Measurements from ENCODE around the gene TXNDC12.
A peak's percentile ranks its signal among the peaks of the same experiment; 100 is the strongest.
"Not testable (repeated sequence)": the region's sequence is repeated elsewhere in the genome, so short reads cannot be mapped to it uniquely, and the experiment has no call there.

The TXNDC12 gene

DNA sequence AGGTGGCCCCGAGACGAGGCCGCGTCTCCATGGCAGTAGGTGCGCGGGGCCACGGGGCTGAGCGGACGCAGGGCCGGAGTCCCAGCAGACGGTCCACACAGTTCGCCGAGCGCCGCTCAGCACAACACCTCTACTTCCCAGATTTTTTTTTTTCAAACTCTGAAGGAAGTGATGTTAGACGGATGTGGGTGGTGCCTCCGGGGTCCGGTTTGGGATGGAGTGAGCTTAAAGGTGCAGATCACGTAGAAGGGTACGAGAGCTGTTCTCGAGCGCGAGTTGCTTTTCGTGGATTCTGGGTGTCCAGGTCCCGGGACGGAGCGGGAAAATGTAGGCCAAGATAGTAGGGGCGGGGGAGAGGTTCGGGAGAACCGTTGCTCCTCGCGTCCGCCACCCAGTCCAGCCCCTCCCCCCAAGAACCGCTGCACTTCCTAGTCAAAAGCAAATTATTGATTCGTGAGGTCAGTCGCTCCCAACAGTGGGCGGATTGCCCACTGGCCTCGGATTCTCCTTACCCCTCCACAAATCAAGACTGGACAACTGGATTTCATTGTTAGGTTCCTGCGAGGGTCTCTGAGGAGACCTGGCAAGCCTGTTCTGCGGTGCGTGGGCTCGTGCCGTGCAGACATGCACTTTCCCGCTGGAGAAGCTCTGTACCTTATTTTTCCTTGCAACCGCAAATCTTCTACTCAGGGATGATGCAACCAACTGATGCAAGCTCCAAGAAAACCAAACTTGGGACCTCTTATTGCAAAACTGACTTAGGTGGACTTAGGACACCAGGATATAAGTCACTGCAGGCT is at the start of gene TXNDC12:
Gene TXNDC12, minus strand, starts transcription at position 126 of the 800 bp plus-strand sequence. Its CDS starts 95 bp downstream, at position 31.
- DNase-seq (ENCODE audit: low read depth) = peak; percentile 93

DNA sequence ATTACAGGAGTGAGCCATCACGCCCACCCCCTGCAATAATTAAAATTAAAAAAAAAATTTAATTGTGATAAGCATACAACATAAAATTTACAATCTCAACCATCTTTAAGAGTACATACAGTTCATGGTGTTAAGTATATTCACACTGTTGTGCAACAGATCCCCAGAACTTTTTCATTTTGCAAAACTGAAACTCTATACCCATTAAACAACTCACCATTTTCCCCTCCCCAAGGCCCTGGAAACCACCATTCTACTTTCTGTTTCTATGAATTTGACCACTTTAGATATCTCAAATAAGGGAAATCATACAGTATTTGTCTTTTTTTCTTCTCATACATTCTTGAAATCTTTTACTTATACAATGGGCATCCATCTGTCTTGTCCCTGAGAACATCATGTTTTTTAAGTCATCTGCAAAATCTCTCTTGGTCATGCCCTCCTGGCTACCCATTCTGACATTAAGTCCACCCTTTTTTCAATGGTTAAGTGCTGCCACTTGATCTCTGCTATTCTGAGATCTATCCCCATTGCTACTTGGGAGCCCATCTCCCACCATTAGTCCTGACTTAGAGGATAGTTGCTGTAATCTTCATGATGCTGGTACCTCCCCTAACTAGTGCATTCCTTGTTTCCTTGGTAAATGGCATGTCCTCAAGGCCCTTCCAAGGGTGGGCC is 47.5 kb upstream of the TXNDC12 start:
- DNase-seq (ENCODE audit: low read depth) = peak; percentile 49

DNA sequence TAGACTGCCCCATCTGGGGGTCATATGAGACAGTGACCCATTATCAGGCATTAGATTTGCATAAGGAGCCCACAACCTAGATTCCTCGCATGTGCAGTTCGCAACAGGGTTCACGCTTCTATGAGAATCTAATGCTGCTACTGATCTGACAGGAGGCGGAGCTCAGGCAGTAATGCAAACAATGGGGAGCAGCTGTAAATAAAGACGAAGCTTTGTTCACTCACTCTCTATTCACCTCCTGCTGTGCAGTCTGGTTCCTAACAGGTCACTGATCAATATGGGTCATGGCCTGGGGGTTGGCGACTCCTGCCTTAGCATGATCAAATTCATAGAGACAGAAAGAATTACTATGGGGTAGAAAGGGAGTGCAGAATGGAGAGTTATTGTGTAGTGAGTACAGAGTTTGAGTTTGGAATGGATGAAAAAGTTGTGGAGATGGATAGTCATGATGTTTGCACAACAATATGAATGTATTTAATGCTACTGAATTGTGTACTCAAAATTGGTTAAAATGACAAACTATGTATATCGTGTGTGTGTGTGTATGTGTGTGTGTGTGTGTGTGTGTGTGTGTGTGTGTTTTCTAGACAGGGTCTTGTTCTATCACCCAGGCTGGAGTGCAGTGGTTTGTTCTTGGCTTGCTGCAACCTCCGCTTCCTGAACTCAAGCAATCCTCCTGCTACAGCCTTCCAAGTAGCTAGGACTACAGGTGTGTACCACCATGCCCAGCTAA is 43.3 kb upstream of the TXNDC12 start:
- no peak for DNase-seq (ENCODE audit: low read depth)

DNA sequence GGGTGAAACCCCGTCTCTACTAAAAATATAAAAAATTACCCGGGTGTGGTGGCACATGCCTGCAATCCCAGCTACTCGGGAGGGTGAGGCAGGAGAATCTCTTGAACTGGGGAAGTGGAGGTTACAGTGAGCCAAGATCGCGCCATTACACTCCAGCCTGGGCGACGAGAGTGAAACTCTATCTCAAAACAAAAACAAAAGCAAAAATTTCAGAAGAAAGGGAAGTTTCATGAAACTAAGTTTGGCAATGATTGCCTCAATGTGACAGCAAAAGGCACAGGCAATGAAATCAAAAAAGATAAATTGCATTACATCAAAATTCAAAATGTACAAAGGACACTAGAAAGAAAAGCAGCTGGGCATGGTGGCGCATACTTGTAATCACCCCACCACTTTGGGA is 41.2 kb upstream of the TXNDC12 start:
- DNase-seq (ENCODE audit: low read depth) = no peak

DNA sequence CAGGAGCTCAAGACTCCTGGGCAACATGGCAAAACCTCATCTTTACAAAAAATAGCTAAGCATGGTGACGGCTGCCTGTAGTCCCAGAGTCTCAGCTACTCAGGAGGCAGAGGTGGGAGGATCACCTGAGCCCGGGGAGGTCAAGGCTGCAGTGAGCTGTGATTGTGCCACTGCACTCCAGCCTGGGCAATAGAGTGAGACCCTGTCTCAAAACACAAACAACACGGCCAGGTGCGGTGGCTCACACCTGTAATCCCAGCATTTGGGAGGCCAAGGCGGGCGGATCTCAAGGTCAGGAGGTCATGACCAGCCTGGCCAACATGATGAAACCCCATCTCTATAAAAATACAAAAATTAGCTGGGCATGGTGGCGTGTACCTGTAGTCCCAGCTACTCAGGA is 39.3 kb upstream of the TXNDC12 start:
- DNase-seq (ENCODE audit: low read depth) = not testable (repeated sequence)

DNA sequence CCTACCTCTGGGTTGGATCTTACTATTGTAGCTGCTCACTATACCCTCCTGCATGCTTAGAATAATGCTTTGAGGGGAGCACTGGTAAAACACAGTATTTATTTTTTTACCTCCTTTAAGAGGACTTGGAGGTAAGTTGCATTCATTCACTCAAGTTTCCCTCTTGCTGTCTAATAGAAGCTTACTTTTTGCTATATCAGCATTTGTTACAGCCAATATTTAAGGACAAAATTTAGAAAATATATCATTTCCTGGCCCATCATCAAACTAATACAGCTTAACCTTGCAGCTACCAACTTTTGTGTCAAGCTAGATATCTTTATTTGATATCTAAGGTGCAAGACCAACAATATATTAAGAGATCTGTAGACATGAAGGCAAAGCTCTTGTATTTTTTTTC is 32.9 kb upstream of the TXNDC12 start:
- DNase-seq (ENCODE audit: low read depth) = not testable (repeated sequence)

DNA sequence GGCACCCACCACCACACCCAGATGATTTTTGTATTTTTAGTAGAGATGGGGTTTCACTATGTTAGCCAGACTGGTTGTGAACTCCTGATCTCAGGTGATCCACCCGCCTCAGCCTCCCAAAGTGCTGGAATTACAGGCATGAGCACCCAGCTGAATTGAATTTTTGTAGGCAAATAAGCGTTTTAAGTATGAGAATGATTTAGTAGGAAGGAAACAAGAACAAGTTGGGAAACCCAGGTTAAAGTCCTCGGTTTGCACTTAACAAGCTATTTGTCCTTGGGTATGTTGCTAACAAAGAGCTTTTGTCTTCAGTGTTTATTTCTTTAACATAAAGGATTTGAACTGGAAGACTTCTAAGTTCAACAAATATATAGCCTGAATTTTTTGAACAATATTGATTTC is 25.0 kb upstream of the TXNDC12 start:
- no peak for DNase-seq (ENCODE audit: low read depth)

DNA sequence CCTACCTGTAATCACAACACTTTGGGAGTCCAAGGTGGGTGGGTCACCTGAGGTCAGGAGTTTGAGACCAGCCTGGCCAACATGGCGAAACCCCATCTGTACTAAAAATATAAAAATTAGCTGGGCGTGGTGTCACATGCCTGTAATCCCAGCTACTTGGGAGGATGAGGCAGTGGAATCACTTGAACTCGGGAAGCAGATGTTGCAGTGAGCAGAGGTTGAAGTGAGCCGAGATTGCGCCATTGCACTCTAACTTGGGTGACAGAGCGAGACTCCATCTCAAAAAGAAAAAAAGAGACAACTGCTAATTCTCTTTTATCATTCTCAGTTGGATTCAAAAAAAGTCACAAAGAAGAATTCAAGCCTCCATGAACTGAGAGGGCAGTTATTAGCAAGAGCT is 22.3 kb upstream of the TXNDC12 start:
- not testable (repeated sequence) for DNase-seq (ENCODE audit: low read depth)

DNA sequence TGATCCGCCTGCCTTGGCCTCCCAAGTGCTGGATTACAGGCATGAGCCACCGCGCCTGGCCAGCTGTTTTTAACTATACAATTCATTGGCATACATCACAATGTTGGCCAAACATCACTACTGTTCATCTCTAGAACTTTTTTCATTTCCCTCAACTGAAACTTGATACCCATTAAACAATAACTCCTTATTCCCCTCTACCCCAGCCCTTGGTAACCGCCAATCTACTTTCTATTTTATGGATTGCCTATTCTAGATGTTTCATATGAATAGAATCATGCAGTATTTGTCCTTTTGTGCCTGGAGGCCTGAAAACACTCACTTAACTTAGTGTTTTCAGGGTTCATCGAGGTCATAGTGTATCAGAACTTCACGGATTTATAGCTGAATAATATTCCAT is 17.3 kb upstream of the TXNDC12 start:
- DNase-seq (ENCODE audit: low read depth) = no peak

DNA sequence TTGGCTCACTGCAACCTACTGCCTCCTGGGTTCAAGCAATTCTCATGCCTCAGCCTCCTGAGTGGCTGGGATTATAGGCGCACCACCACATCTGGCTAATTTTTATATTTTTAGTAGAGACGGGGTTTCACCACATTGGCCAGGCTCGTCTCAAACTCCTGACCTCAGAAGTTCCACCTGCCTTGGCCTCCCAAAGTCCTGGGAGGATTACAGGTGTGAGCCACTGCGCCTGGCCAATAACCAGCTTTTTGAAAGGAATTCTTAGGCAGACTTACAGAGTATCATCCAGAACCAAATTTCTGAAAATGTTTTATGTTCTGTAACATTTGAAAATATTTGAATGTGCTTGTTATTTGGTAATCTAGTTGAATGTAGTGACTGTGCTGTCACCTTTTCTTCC is 15.7 kb upstream of the TXNDC12 start:
- no peak for DNase-seq (ENCODE audit: low read depth)

DNA sequence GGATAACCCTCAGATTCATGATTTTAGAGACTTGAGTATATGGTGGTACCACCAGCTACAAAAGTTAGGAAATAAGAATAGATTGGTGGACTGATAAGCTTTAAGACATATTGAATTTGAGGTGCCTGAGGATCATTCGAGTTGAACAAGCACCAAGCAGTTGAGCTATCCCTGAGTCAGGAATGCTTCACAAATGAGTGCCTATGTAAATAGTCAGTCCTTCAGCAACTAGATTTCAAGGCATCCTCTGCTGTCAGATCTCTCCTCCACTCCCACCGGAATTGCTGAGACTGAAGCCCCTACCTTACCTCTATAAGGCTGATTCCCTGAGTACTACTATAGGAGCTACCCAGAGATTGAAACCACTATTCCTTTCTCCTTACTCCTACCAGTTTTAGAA is 8.2 kb upstream of the TXNDC12 start:
- DNase-seq (ENCODE audit: low read depth) = no peak

DNA sequence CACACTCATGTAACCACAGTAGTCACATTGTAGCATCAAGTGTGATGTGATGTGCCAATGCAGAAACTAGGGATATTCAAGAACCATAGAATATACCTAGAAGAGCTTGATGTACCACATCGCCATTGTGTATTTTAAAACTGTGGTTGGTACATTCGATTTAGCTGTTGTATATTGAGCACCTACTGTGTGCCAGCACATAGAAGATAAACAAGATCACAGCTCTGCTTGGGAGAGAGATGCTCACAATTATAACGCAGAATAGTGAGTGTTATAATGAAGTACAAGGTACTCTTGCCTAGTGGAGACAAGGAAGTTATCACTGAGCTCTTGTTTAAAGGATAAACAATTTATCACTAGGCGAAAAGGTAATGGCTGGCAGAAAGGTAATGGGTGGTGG is 5.8 kb upstream of the TXNDC12 start:
- no peak for DNase-seq (ENCODE audit: low read depth)

DNA sequence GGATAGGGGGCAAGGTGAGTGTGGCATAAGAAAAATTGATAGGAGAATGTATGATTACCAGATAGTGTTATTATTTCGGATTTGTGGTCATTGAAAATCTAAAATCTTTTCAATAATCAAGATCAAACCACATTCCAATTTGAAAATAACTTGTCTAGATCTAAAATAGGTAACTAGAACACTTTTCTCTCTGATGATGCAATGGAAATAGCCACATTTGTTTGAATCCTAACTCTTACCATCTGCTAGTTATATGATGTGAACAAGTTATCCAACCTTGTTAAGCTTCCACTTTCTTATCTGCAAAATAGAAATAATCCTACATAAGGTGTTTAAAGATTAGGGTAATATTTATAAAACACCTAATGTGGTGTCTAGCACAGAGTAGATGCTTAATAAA is 4.9 kb upstream of the TXNDC12 start:
- DNase-seq (ENCODE audit: low read depth) = no peak

DNA sequence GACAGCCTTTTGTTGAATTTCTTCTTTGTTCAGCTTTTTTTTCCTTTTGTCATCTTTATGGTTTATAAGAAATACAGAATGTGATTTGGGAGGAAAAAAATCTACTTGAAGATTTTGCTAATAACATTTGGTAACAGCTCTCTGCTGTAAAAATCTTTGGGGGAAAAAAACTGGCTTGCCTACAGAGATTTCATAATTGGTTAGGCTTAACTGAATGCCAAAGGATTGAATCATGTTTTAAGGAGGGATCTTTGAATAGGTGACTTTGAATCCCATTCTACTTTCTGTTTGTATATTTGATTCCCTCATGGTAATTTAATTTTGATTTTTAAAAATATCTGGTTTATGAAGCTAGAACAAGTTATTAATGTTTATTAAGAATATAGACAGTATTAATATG is 4.3 kb upstream of the TXNDC12 start:
- peak; percentile 77 for DNase-seq (ENCODE audit: low read depth)

DNA sequence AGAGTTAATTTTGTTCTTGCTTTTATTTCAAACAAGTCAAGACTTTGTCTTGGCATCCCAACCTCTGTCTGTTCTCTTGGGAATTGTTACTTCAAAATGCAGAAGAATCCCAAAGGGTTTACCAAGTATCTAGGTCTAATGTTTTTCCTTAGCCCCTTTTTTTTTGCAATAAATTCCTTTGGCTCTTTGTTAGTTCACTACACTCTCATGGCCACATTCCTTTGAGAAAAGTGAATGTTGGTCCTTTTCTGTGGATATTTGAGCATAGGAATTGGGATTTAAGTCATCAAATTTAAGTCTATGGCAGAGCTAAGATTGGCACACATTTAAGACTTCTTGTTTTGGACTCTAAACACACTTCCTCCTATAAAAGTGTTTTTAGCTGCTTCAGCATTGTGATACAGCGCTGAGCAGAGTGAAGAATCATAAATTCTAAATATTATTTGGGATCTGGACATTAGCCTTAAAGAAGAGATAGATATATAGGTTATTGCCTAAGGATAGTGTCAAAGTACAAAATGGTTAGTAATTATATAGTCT is 3.0 kb upstream of the TXNDC12 start:
- no peak for DNase-seq (ENCODE audit: low read depth)

DNA sequence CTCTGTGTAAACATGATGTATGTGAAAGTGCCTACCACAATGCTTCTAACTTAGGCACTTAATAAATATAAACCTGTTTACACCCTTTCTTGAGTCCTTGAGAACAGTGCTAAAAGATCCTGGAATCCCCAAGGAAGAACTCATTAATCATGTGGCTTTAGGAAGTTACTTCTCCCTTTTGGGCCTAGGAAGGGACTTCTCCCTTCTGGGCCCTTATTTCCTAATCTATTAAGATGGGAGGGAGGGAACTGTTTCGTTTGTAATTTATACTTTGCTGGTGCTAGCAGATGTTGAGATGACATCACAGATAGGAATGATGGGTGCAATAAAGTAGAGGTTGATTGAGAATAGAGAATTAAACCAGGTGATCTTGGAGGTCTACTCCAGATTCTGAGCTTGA is 2.3 kb upstream of the TXNDC12 start:
- no peak for DNase-seq (ENCODE audit: low read depth)

DNA sequence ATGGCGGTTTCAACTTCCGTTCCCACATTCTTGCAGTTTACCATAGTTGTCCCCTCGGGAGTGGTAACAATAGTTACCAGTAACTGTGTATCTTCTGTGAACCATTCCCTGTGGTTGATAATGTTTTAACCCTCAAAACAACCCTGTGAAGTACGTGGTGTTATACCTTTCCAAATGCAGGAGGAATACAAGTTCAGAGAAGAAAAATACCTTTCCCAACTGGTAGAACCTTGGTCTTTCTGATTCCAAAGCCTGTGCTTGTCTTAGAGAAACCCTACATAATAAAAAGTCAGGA is 1.9 kb upstream of the TXNDC12 start:
- DNase-seq (ENCODE audit: low read depth) = peak; percentile 58

DNA sequence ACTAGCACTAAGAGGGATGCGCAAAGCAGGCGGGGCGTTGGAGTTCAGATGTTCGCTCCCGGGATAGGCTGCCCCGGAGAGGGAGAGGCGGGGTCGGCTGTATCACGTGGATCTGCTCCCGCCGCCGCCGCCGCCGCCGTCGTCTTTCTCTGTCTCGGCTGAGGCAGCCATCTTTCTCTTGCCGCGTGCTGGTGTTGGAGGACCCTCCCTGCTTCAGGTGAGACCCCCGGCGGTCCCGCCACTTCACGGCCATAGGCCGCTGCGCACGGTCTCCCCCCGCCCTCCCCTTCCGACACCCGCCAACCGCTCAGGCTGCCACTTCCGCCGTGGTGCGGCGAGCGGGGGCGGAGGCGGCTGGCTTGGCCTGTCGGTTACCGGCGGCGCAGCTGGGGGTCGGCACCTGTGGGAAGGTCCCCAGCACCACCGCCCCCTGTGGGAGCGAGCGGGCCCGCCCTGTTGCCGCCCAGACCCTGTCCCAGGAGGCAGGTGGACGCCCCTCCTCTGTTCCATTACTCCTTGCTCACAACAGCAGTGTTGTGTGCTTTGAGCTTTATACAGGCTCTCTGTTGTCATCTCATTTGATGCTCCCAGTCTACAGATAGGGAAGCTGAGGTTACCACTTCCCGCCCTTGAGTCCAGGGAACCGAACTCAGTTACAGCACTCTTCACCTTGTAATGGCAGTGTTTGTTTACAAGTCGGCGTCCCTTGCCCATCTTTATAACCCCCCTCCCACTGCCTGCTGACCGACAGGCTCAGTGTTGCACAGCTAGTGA is 1.4 kb upstream of the TXNDC12 start, which contains the start of gene BTF3L4:
Gene BTF3L4, plus strand, starts transcription at position 133 of the 774 bp plus-strand sequence. CDS start 3,553 bp downstream, outside the sequence.
- DNase-seq (ENCODE audit: low read depth) = peak; percentile 95

DNA sequence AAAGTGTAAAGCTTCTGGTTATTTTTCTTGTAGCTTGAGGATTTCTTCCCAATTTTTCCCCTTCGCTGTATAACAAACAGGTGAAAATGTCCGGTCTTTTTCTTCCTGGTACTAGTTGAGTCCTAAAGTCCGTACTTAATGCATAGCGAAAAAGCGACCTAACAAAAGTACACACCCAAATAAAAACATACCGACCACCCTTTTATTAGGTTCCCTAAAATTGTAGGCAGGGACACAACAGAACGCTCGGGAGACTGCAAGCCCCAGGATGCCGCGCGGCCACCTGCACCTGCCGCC is 823 bp upstream of the TXNDC12 start:
- no peak for DNase-seq (ENCODE audit: low read depth)

DNA sequence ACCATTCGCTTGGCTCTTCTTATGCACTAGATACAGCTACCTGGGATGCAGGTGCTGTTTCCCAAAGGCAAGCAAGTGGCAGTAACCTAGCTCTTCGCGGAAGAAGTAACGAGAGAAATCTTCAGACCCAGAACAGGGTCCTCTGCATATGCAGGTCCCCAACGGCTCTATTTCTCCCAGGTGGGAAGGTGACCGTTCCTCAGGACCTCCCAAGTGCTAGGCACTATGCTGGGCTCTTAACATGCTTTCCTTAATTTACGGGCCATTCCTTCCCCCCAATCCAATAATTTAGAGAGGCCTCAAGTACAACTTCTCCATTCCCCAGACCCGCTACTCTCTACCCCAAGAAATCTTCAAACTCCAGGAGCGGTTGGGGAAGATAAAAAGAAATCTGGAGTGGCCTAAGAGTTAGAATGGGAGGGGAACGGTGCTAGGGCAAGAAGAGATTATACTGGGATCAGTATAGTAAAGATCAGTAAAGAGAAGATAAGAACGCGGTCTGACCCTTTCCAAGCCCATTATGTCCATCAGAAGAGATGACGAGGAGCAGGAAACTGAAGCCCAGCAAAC is 410 bp downstream of the TXNDC12 start:
- DNase-seq (ENCODE audit: low read depth) = no peak

DNA sequence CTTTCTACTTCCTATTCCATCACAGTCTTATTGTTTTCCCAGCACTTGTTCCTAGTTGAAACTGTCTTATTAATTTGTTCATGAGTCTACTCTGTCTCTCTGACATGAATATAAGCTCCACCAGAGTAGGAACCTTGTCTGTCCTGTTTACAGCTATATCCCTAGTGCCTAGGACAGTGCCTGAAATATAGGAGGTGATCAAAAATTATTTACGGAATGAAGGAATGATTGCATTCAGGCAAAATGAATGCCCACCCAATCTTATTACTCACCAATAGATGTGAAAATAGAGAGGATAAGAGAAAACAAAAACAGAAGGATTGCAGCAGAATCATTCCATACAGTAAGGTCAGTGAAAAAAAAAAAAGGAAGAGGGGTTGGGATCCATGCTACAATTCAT is 1.1 kb downstream of the TXNDC12 start:
- DNase-seq (ENCODE audit: low read depth) = no peak

DNA sequence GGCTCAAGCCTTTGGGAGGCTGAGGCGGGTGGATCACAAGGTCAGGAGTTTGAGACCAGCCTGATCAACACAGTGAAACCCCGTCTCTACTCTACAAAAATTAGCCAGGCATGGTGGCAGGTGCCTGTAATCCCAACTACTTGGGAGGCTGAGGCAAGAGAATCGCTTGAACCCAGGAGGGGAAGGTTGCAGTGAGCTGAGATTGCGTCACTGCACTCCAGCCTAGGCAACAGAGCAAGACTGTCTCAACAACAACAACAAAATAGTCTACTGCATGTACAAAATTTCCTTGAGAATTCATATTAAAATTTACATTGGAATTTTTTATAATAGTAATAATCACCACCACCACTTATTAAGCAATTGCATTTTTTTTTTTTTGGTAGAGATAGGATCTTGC is 5.7 kb downstream of the TXNDC12 start:
- DNase-seq (ENCODE audit: low read depth) = not testable (repeated sequence)

Measured in iris pigment epithelial cell (primary cell).